Measurements from ENCODE around the gene LRRC39.

The LRRC39 gene

GRCh38 chr1:100151679-100152078 is 26.4 kb downstream of the LRRC39 start:
- DNase-seq (ENCODE audit: low read depth in 3 of 3, low spot score in 1 of 3): no peak

GRCh38 chr1:100147875-100148274 is 30.2 kb downstream of the LRRC39 start:
- no peak for DNase-seq (ENCODE audit: low read depth in 3 of 3, low spot score in 1 of 3)

- no peak for DNase-seq (ENCODE audit: low read depth in 3 of 3, low spot score in 1 of 3)
Measured at GRCh38 chr1:100146958-100147357, 31.1 kb downstream of the LRRC39 start.

GRCh38 chr1:100145116-100145515 is 32.9 kb downstream of the LRRC39 start:
- no peak for DNase-seq (ENCODE audit: low read depth in 3 of 3, low spot score in 1 of 3)

GRCh38 chr1:100142343-100142742 is 35.7 kb downstream of the LRRC39 start:
- no peak for DNase-seq (ENCODE audit: low read depth in 3 of 3, low spot score in 1 of 3)

GRCh38 chr1:100141192-100141591 is 36.9 kb downstream of the LRRC39 start:
- DNase-seq (ENCODE audit: low read depth in 3 of 3, low spot score in 1 of 3): no peak

GRCh38 chr1:100137602-100138001 is 40.5 kb downstream of the LRRC39 start:
- no peak for DNase-seq (ENCODE audit: low read depth in 3 of 3, low spot score in 1 of 3)

- DNase-seq (ENCODE audit: low read depth in 3 of 3, low spot score in 1 of 3): no peak
Measured at GRCh38 chr1:100134872-100135271, 43.2 kb downstream of the LRRC39 start.

- peak; percentile 76 to 85 (median 85) for DNase-seq (ENCODE audit: low read depth in 3 of 3, low spot score in 1 of 3)
Measured at GRCh38 chr1:100132566-100133477, 45.2 kb downstream of the LRRC39 start, which contains the start of the genes SASS6 and TRMT13. Gene SASS6, minus strand, starts transcription at chr1:100132930. Its CDS starts 116 bp downstream, at chr1:100132814. Gene TRMT13, plus strand, starts transcription at chr1:100133163. Its CDS starts 6 bp downstream, at chr1:100133169.

GRCh38 chr1:100131623-100132022 is 46.4 kb downstream of the LRRC39 start:
- no peak for DNase-seq (ENCODE audit: low read depth in 3 of 3, low spot score in 1 of 3)

- no peak for DNase-seq (ENCODE audit: low read depth in 3 of 3, low spot score in 1 of 3)
Measured at GRCh38 chr1:100130552-100131077, 47.4 kb downstream of the LRRC39 start.

- DNase-seq (ENCODE audit: low read depth in 3 of 3, low spot score in 1 of 3): no peak
Measured at GRCh38 chr1:100127226-100127625, 50.8 kb downstream of the LRRC39 start.

- DNase-seq (ENCODE audit: low read depth in 3 of 3, low spot score in 1 of 3): no peak
Measured at GRCh38 chr1:100122177-100122576, 55.9 kb downstream of the LRRC39 start.

- DNase-seq (ENCODE audit: low read depth in 3 of 3, low spot score in 1 of 3): no peak
Measured at GRCh38 chr1:100115524-100115923, 62.5 kb downstream of the LRRC39 start.

- DNase-seq (ENCODE audit: low read depth in 3 of 3, low spot score in 1 of 3): no peak
Measured at GRCh38 chr1:100109554-100110066, 68.4 kb downstream of the LRRC39 start.

GRCh38 chr1:100107696-100108095 is 70.4 kb downstream of the LRRC39 start:
- DNase-seq (ENCODE audit: low read depth in 3 of 3, low spot score in 1 of 3): no peak

- no peak for DNase-seq (ENCODE audit: low read depth in 3 of 3, low spot score in 1 of 3)
Measured at GRCh38 chr1:100101564-100101963, 76.5 kb downstream of the LRRC39 start.

GRCh38 chr1:100100202-100100601 is 77.9 kb downstream of the LRRC39 start:
- no peak for DNase-seq (ENCODE audit: low read depth in 3 of 3, low spot score in 1 of 3)
